Activated B cell treated with CpG ODN at 0.5 μM for 24 hours (primary cell): ENCODE data around the gene C5orf22. TPM values are rescaled to one million over a fixed set of nuclear protein-coding genes. Genes with fewer than 3 reads are reported as not detected.

Source experiments
- ATAC-seq: fragments of 200-7000 bp; cut with Tn5 transposase; one replicate; pipeline ENCODE4 v1.10.0; 2021; ENCODE audit warnings: low read depth, mild to moderate bottlenecking, moderate library complexity
- CTCF ChIA-PET: fragments of 350-600 bp; sonication (Branson Sonifier 250); formaldehyde crosslinking; loops from one replicate; lab custom pipeline; 2021; ENCODE audit warnings: antibody characterized with exemption; lab: Charles Lee
- POLR2A ChIA-PET: fragments of 350-600 bp; sonication (Branson Sonifier 250); formaldehyde crosslinking; loops from one replicate; lab custom pipeline; 2021; ENCODE audit warnings: antibody characterized with exemption; lab: Charles Lee
- DNase-seq: peaks from one replicate; pipeline ENCODE4 v3.0.0; 2022
- H3K27ac Mint-ChIP-seq: one replicate; pipeline ENCODE4 v1.8.0; 2020; ENCODE audit warnings: mixed read lengths
- H3K27me3 Mint-ChIP-seq: one replicate; pipeline ENCODE4 v1.8.0; 2021; ENCODE audit warnings: mixed read lengths
- H3K36me3 Mint-ChIP-seq: one replicate; pipeline ENCODE4 v1.8.0; 2021; ENCODE audit warnings: low read depth, mixed read lengths
- H3K4me1 Mint-ChIP-seq: one replicate; pipeline ENCODE4 v1.8.0; 2021; ENCODE audit warnings: mixed read lengths
- H3K4me3 Mint-ChIP-seq: one replicate; pipeline ENCODE4 v1.8.0; 2020; ENCODE audit warnings: mild to moderate bottlenecking, mixed read lengths
- H3K9me3 Mint-ChIP-seq: one replicate; pipeline ENCODE4 v1.8.0; 2020; ENCODE audit warnings: mixed read lengths
- CTCF ChIP-seq: fragments of 200-600 bp; IDR thresholded peaks from one replicate; pipeline ENCODE4 v1.8.0; 2022; ENCODE audit warnings: antibody characterized with exemption, mild to moderate bottlenecking
- intact Hi-C: fragments of 100-400 bp; cut with micrococcal nuclease; formaldehyde crosslinking; loops from one replicate; pipeline ENCODE4 v1.15.1; 2024
- total RNA-seq: library from RNA; stranded (reverse); gene quantifications from 2 replicates; pipeline ENCODE4 v1.2.3, GENCODE V29; 2022

Gene C5orf22
- total RNA-seq: 27.0 and 27.1 TPM in 2 replicates

GRCh38 chr5:31531888-31532547 lies at the start of gene C5orf22, which contains the start of gene DROSHA:
TSS of gene C5orf22 (plus strand) at chr5:31532301. CDS start at chr5:31532393, 92 bp downstream.
TSS of gene DROSHA (minus strand) at chr5:31532093. CDS start at chr5:31529059, 3,034 bp downstream.
- Mint-ChIP-seq H3K4me1 (peaks cover 43% of the 10 kb centered on the region), H3K27me3 (no peaks in the 10 kb centered on the region)
- POLR2A ChIA-PET: interaction anchor here (0.6 to 1.9 kb wide), 7 partner anchors 11 to 1909 kb away, joined by 3 to 4 read pairs (median 3); partner anchors contain the start of genes GOLPH3 and TARS1

GRCh38 chr5:31485376-31486207 lies 46.5 kb upstream of the C5orf22 start:
- Mint-ChIP-seq H3K27me3 (no peaks in the 10 kb centered on the region), H3K4me3 (no peak overlapping the region), H3K9me3 (no peaks in the 10 kb centered on the region), H3K27ac (no peak overlapping the region), H3K36me3 (peaks cover 76% of the 10 kb centered on the region), H3K4me1 (no peaks in the 10 kb centered on the region)
- intact Hi-C loops: no loop called here
- DNase-seq (no peak), ATAC-seq (no peak)
- no peak for TF ChIP-seq CTCF
- ChIA-PET CTCF (no interaction called here), POLR2A (no interaction called here)

More at GRCh38 chr5:31531888-31532547, at the start of gene C5orf22, which contains the start of gene DROSHA:
- Mint-ChIP-seq H3K36me3 (peaks cover 65% of the 10 kb centered on the region), H3K27ac (peak within 1 kb of the TSS; percentile 92), H3K4me3 (peak within 1 kb of the TSS; percentile 99), H3K9me3 (no peaks in the 10 kb centered on the region)
- no peak for TF ChIP-seq CTCF
- CTCF ChIA-PET: interaction anchor here (1.1 kb wide), 1 partner anchor 561 kb away, joined by 3 read pairs; no protein-coding TSS in a partner anchor
- DNase-seq: peak; percentile 81
- ATAC-seq: peak; percentile 98
- intact Hi-C loops: loop anchor here (1.0 to 5.0 kb wide), 6 partner anchors 105 to 1910 kb away; partner anchors contain the start of genes GOLPH3, PDZD2, SUB1 and TARS1

- ATAC-seq (no peak), DNase-seq (no peak)
- Mint-ChIP-seq H3K9me3 (no peaks in the 10 kb centered on the region), H3K27me3 (no peaks in the 10 kb centered on the region), H3K4me1 (no peaks in the 10 kb centered on the region), H3K36me3 (peaks cover 78% of the 10 kb centered on the region), H3K27ac (no peak overlapping the region), H3K4me3 (no peak overlapping the region)
- intact Hi-C loops: no loop called here
- no peak for TF ChIP-seq CTCF
- ChIA-PET CTCF (no interaction called here), POLR2A (no interaction called here)
Observed at GRCh38 chr5:31486441-31486840, 45.7 kb upstream of the C5orf22 start.

GRCh38 chr5:31487506-31487905 lies 44.6 kb upstream of the C5orf22 start:
- Mint-ChIP-seq H3K36me3 (peaks cover 76% of the 10 kb centered on the region), H3K27me3 (no peaks in the 10 kb centered on the region), H3K4me3 (no peak overlapping the region), H3K9me3 (no peaks in the 10 kb centered on the region), H3K27ac (no peak overlapping the region), H3K4me1 (no peaks in the 10 kb centered on the region)
- no peak for TF ChIP-seq CTCF
- DNase-seq (no peak), ATAC-seq (no peak)
- intact Hi-C loops: no loop called here
- ChIA-PET POLR2A (no interaction called here), CTCF (no interaction called here)

GRCh38 chr5:31492869-31493268 lies 39.2 kb upstream of the C5orf22 start:
- intact Hi-C loops: no loop called here
- no peak overlapping the region for H3K27ac Mint-ChIP-seq

More at GRCh38 chr5:31492869-31493268, 39.2 kb upstream of the C5orf22 start:
- Mint-ChIP-seq H3K27me3 (no peaks in the 10 kb centered on the region), H3K36me3 (peaks cover 91% of the 10 kb centered on the region), H3K9me3 (no peaks in the 10 kb centered on the region), H3K4me1 (no peaks in the 10 kb centered on the region), H3K4me3 (no peak overlapping the region)
- DNase-seq (no peak), ATAC-seq (no peak)
- no peak for TF ChIP-seq CTCF
- CTCF ChIA-PET: no interaction called here
- POLR2A ChIA-PET: no interaction called here
